Renal cortical epithelial cell (primary cell): ENCODE results near the gene ATP11A. TPM values are rescaled to one million over a fixed set of nuclear protein-coding genes. Genes with fewer than 3 reads are reported as not detected.
"Not testable (repeated sequence)": the region's sequence is repeated elsewhere in the genome, so short reads cannot be mapped to it uniquely, and the experiment has no call there.

Experiments used
- DNase-seq: peaks from one replicate; pipeline ENCODE4 v3.0.0-alpha.2; 2011; ENCODE audit warnings: low read depth
- total RNA-seq: library from RNA; depleted of rRNA; stranded (reverse); fragments of >200 nt; gene quantifications from 2 replicates; pipeline ENCODE4 v1.2.3, GENCODE V29; 2014

Gene ATP11A
- total RNA-seq, 1 donor from 2014 or later = 171 TPM

GRCh38 chr13:112861876-112862615 is 172.2 kb downstream of the ATP11A start:
- DNase-seq = no peak

GRCh38 chr13:112863356-112863755 is 173.5 kb downstream of the ATP11A start:
- not testable (repeated sequence) for DNase-seq

- not testable (repeated sequence) for DNase-seq
Measured at GRCh38 chr13:112865478-112865877, 175.6 kb downstream of the ATP11A start.

GRCh38 chr13:112867301-112867711 is 177.5 kb downstream of the ATP11A start:
- no peak for DNase-seq

- DNase-seq = no peak
Measured at GRCh38 chr13:112868308-112868707, 178.5 kb downstream of the ATP11A start.

GRCh38 chr13:112869202-112870050 is 179.6 kb downstream of the ATP11A start:
- no peak for DNase-seq

- DNase-seq = no peak
Measured at GRCh38 chr13:112870051-112870331, 180.2 kb downstream of the ATP11A start.

- no peak for DNase-seq
Measured at GRCh38 chr13:112870737-112871287, 181.0 kb downstream of the ATP11A start.

- DNase-seq = no peak
Measured at GRCh38 chr13:112871742-112872141, 181.9 kb downstream of the ATP11A start.

GRCh38 chr13:112872657-112873631 is 183.1 kb downstream of the ATP11A start:
- not testable (repeated sequence) for DNase-seq

- DNase-seq = peak; percentile 23
Measured at GRCh38 chr13:112873851-112874750, 184.3 kb downstream of the ATP11A start.

- DNase-seq = no peak
Measured at GRCh38 chr13:112874751-112875300, 185.0 kb downstream of the ATP11A start.

- no peak for DNase-seq
Measured at GRCh38 chr13:112875627-112876026, 185.8 kb downstream of the ATP11A start.

GRCh38 chr13:112876305-112877000 is 186.6 kb downstream of the ATP11A start:
- no peak for DNase-seq

- no peak for DNase-seq
Measured at GRCh38 chr13:112877066-112877465, 187.2 kb downstream of the ATP11A start.

- DNase-seq = no peak
Measured at GRCh38 chr13:112877539-112877938, 187.7 kb downstream of the ATP11A start.

- DNase-seq = no peak
Measured at GRCh38 chr13:112877976-112878955, 188.4 kb downstream of the ATP11A start.

- DNase-seq = no peak
Measured at GRCh38 chr13:112879283-112879833, 189.5 kb downstream of the ATP11A start.
